ENCODE data around the gene POU2AF1. TPM values are rescaled to one million over a fixed set of nuclear protein-coding genes. Genes with fewer than 3 reads are reported as not detected.
"Not testable (repeated sequence)": the region's sequence is repeated elsewhere in the genome, so short reads cannot be mapped to it uniquely, and the experiment has no call there.

POU2AF1 gene
- total RNA-seq, 1 donor from 2014 or later: 9.3 TPM

GRCh38 chr11:111322534-111322933, 56.5 kb downstream of the POU2AF1 start:
- intact Hi-C loops (cut with micrococcal nuclease): no loop called here

- intact Hi-C loops (cut with micrococcal nuclease): no loop called here
These were observed 58.1 kb downstream of the POU2AF1 start for GRCh38 chr11:111320728-111321568.

GRCh38 chr11:111320199-111320598, 58.9 kb downstream of the POU2AF1 start:
- intact Hi-C loops (cut with micrococcal nuclease): not testable (repeated sequence)

GRCh38 chr11:111319296-111319695, 59.8 kb downstream of the POU2AF1 start:
- intact Hi-C loops (cut with micrococcal nuclease): no loop called here

- intact Hi-C loops (cut with micrococcal nuclease): no loop called here
These were observed 67.0 kb downstream of the POU2AF1 start for GRCh38 chr11:111312076-111312475.

- intact Hi-C loops (cut with micrococcal nuclease): no loop called here
These were observed 68.4 kb downstream of the POU2AF1 start for GRCh38 chr11:111310723-111311122.

GRCh38 chr11:111310088-111310487, 69.0 kb downstream of the POU2AF1 start:
- intact Hi-C loops (cut with micrococcal nuclease): no loop called here

- intact Hi-C loops (cut with micrococcal nuclease): no loop called here
These were observed 69.7 kb downstream of the POU2AF1 start for GRCh38 chr11:111309215-111309915.

GRCh38 chr11:111308140-111308539, 70.9 kb downstream of the POU2AF1 start:
- intact Hi-C loops (cut with micrococcal nuclease): no loop called here

- intact Hi-C loops (cut with micrococcal nuclease): no loop called here
These were observed 71.5 kb downstream of the POU2AF1 start for GRCh38 chr11:111307472-111308108.

- intact Hi-C loops (cut with micrococcal nuclease): no loop called here
These were observed 72.8 kb downstream of the POU2AF1 start for GRCh38 chr11:111306321-111306720.

- intact Hi-C loops (cut with micrococcal nuclease): no loop called here
These were observed 73.2 kb downstream of the POU2AF1 start for GRCh38 chr11:111305876-111306275.

- intact Hi-C loops (cut with micrococcal nuclease): no loop called here
These were observed 73.8 kb downstream of the POU2AF1 start for GRCh38 chr11:111305162-111305802.

GRCh38 chr11:111303461-111303860, 75.6 kb downstream of the POU2AF1 start:
- intact Hi-C loops (cut with micrococcal nuclease): no loop called here

GRCh38 chr11:111302298-111302697, 76.8 kb downstream of the POU2AF1 start:
- intact Hi-C loops (cut with micrococcal nuclease): no loop called here

Other genes starting within 250 kb of the POU2AF1 start
- not detected in 2 replicates for gene POU2AF2, start 133.6 kb downstream of the POU2AF1 start, total RNA-seq
- not detected in 2 replicates for gene POU2AF3, start 80.7 kb downstream of the POU2AF1 start, total RNA-seq
- gene BTG4, start 133.1 kb upstream of the POU2AF1 start, total RNA-seq: not detected in 2 replicates
- not detected in 2 replicates for gene HOATZ, start 135.5 kb upstream of the POU2AF1 start, total RNA-seq
- 4.1 and 4.8 TPM in 2 replicates for gene LAYN, start 161.4 kb upstream of the POU2AF1 start, total RNA-seq
- 7.9 and 9.7 TPM in 2 replicates for gene SIK2, start 223.2 kb upstream of the POU2AF1 start, total RNA-seq

Data from T-helper 1 cell treated with Interleukin-12 subunit alpha and Interleukin-12 subunit beta and Interleukin-4 antibody, amounts not matched to agents 30 ng/mL and 1 ng/mL, for 36 hours (primary cell).